Adrenal gland (tissue), 12 donors: ENCODE measurements around the gene FOXK2. TPM values are rescaled to one million over a fixed set of nuclear protein-coding genes. Genes with fewer than 3 reads are reported as not detected.

ENCODE experiments used
- DNase-seq, 7 donors: peaks; one replicate each; pipeline ENCODE4 v3.0.0-alpha.2; 2019 to 2020
- H3K27ac ChIP-seq, 5 donors: fragments of 200-600 bp; sonication (generic) in 4 of 5; 1 replicate in 3 of 5; 2 replicates in 2 of 5; pipeline versions ENCODE4 v1.5.1 to v1.8.0; 2016 to 2020; ENCODE audit warnings: mild to moderate bottlenecking in 1 of 5
- H3K27me3 ChIP-seq: fragments of 200-600 bp; 2 replicates; pipeline ENCODE4 v1.8.0; 2021
- H3K36me3 ChIP-seq, 2 donors: fragments of 200-600 bp; replicated peaks in 1 of 2; 1 replicate in 1 of 2; 2 replicates in 1 of 2; pipeline versions ENCODE4 v1.5.1 to v1.8.0; 2018 to 2022
- H3K4me1 ChIP-seq, 2 donors: fragments of 200-600 bp; replicated peaks in 1 of 2; 1 replicate in 1 of 2; 2 replicates in 1 of 2; pipeline versions ENCODE4 v1.5.1 to v1.8.0; 2018 to 2021
- H3K4me3 ChIP-seq, 4 donors: fragments of 200-600 bp; sonication (generic) in 3 of 4; one replicate each; pipeline ENCODE4 v1.5.1; 2016 to 2018
- H3K9me3 ChIP-seq, 3 donors: fragments of 200-600 bp; sonication (generic) in 1 of 3; replicated peaks in 1 of 3; 1 replicate in 2 of 3; 2 replicates in 1 of 3; pipeline versions ENCODE4 v1.5.1 to v1.8.0; 2016 to 2021
- POLR2A ChIP-seq, 2 donors: fragments of 450-650 bp; IDR thresholded peaks; one replicate each; pipeline ENCODE4 v1.6.1; 2017; ENCODE audit warnings: antibody characterized with exemption in 2 of 2, mild to moderate bottlenecking in 2 of 2, moderate library complexity in 1 of 2
- whole genome bisulfite sequencing, 4 donors: extraction: QIAGEN DNeasy Blood & Tissue Kit in 2 of 4; methylation state at CpG; one replicate each; pipeline versions ENCODE4 v1.1.5 to v1.1.7; 2013 to 2017; 5-methylcytosine and 5-hydroxymethylcytosine counted together
- intact Hi-C, 2 donors: fragments of 100-400 bp; cut with DNase I; formaldehyde crosslinking; loops; one replicate each; pipeline versions ENCODE4 v1.14.1 to v1.15.0; 2022 to 2023
- polyA plus RNA-seq, 3 donors: library from polyadenylated mRNA; stranded (reverse); fragments of 200-250 nt in 2 of 3; fragments of 350-450 nt in 1 of 3; fragmentation: Illumina TruSeq in 1 of 3; extraction: RNeasy Lipid Tissue Mini Kit (QIAGEN cat#74804) in 1 of 3; gene quantifications; one replicate each; pipeline ENCODE4 v1.2.3, GENCODE V29; 2013 to 2014
- total RNA-seq, 9 donors: library from RNA; depleted of rRNA in 4 of 9; stranded (reverse); fragments of >200 nt in 4 of 9; fragments of 120-200 nt in 1 of 9; fragmentation: NEBNext Ultra II Directional in 1 of 9; extraction: Animal tissue kit (Norgen Biotek cat#: 25700) in 1 of 9; gene quantifications; one replicate each; pipeline versions ENCODE4 v1.1.0 to v1.2.4, GENCODE V29; 2013 to 2023
- TF ChIP-seq, protein P1 (sequence below), 6 experiments: fragments of 450-650 bp in 4 of 6; fragments of 200-600 bp in 2 of 6; sonication (generic) in 1 of 6; IDR thresholded peaks; 1 replicate in 5 of 6; 2 replicates in 1 of 6; pipeline versions ENCODE4 v1.5.1 to v1.8.0; 2016 to 2021; ENCODE audit warnings: antibody characterized with exemption in 6 of 6, mild to moderate bottlenecking in 2 of 6, moderate library complexity in 1 of 6
- donor health status: healthy with polysubstance abuse.
- donor health status: Bipolar disorder and iron deficiency.
- donor health status: DM: yes; HTN: yes; CAD: no.
- donor health status: DM: no; HTN: no; CAD: no.
- donor health status: DM: no; HTN: no; CAD: no.
- donor health status: DM: yes; HTN: yes; CAD: no.

The FOXK2 gene
- total and polyA plus RNA-seq, 12 donors: 30.5 to 138 (median 45.5) TPM

DNA sequence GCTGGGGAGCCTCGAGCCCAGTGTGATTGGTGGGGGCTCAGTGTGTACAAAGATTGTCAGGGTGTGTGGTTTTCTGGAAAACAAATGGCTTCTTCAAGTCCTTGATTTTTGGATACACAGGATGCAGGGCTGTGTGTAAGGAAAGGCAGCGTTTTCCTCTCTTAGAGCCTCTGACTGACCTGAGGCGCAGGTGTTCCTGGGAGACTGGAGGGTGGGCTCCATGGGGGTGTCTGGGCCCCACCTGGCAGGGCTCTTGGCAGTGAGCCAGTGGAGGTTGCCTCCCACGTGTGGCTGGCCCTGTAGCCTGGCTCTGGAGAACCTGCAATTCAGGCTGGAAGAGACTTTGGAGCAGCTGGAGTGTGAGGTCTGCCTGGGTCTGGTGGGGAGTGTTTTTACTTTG, 5.0 kb downstream of the FOXK2 start:
- Histone ChIP-seq H3K4me3 (no peak overlapping the region), H3K27ac (peak overlapping the region in 3 of 5 donors; percentile 8 to 92 (median 20)), H3K9me3 (no peaks in the 10 kb centered on the region), H3K36me3 (no peaks in the 10 kb centered on the region), H3K4me1 (peaks cover 38 to 81% of the 10 kb centered on the region in 2 donors), H3K27me3 (no peaks in the 10 kb centered on the region)
- DNase-seq: no peak
- intact Hi-C loops: no loop called here
- 33 to 42% (median 38%) methylated on average over 4 of the region's 4 CpGs for WGBS, 4 donors
- TF ChIP-seq, protein P1, sequence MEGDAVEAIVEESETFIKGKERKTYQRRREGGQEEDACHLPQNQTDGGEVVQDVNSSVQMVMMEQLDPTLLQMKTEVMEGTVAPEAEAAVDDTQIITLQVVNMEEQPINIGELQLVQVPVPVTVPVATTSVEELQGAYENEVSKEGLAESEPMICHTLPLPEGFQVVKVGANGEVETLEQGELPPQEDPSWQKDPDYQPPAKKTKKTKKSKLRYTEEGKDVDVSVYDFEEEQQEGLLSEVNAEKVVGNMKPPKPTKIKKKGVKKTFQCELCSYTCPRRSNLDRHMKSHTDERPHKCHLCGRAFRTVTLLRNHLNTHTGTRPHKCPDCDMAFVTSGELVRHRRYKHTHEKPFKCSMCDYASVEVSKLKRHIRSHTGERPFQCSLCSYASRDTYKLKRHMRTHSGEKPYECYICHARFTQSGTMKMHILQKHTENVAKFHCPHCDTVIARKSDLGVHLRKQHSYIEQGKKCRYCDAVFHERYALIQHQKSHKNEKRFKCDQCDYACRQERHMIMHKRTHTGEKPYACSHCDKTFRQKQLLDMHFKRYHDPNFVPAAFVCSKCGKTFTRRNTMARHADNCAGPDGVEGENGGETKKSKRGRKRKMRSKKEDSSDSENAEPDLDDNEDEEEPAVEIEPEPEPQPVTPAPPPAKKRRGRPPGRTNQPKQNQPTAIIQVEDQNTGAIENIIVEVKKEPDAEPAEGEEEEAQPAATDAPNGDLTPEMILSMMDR (IDR thresholded peaks at IDR 0.05): no peak
- no peak for TF ChIP-seq POLR2A (IDR thresholded peaks at IDR 0.05)

DNA sequence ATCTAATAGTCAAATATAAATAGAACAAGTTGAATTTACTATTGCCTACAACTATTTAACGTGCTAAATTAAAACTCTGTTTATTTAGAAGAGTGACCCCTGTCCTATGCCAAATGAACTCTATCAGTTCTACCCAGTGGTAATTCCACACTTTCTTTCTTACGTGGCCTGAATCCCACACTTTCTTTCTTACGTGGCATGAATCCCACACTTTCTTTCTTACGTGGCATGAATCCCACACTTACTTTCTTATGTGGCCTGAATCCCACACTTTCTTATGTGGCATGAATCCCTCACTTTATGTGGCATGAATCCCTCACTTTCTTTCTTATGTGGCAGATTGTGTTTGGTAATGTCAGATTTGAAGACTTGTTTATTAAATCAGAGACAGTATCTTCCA, 6.2 kb downstream of the FOXK2 start:
- Histone ChIP-seq H3K4me1 (peaks cover 41 to 91% of the 10 kb centered on the region in 2 donors), H3K27ac (peak overlapping the region in 2 of 5 donors; percentile 31 to 92), H3K27me3 (no peaks in the 10 kb centered on the region), H3K9me3 (no peaks in the 10 kb centered on the region), H3K36me3 (no peaks in the 10 kb centered on the region), H3K4me3 (no peak overlapping the region)
- TF ChIP-seq, protein P1 (IDR thresholded peaks at IDR 0.05): no peak
- TF ChIP-seq POLR2A (IDR thresholded peaks at IDR 0.05): no peak
- no peak for DNase-seq
- intact Hi-C loops: no loop called here
- 45 to 63% (median 61%) methylated on average over 4 of the region's 4 CpGs for WGBS, 4 donors

DNA sequence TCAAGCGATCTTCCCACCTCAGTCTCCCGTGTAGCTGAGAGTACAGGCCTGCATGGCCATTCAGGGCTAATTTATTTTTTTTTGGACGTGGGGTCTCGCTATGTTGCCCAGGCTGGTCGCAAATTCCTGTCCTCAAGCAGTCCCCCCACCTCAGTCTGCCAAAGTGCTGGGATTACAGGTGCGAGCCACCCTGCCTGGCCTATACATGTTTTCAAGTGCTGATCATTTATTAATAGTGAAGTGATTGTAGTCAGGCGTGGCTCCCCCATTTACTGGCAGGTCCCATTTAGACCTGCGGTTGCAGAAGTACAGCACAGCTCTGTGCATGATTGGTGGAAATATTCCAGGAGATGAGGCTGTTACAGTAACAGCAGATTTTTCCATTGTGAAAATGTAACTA, 8.4 kb downstream of the FOXK2 start:
- Histone ChIP-seq H3K27ac (peak overlapping the region; percentile 83 to 92 (median 90)), H3K4me3 (no peak overlapping the region), H3K27me3 (no peaks in the 10 kb centered on the region), H3K36me3 (no peaks in the 10 kb centered on the region), H3K4me1 (peaks cover 35 to 89% of the 10 kb centered on the region in 2 donors), H3K9me3 (no peaks in the 10 kb centered on the region)
- TF ChIP-seq, protein P1 (IDR thresholded peaks at IDR 0.05): no peak
- no peak for TF ChIP-seq POLR2A (IDR thresholded peaks at IDR 0.05)
- peak in 1 of 7 donors; percentile 58 for DNase-seq
- intact Hi-C loops: no loop called here
- 60 to 71% (median 69%) methylated on average over 8 of the region's 8 CpGs for WGBS, 4 donors

DNA sequence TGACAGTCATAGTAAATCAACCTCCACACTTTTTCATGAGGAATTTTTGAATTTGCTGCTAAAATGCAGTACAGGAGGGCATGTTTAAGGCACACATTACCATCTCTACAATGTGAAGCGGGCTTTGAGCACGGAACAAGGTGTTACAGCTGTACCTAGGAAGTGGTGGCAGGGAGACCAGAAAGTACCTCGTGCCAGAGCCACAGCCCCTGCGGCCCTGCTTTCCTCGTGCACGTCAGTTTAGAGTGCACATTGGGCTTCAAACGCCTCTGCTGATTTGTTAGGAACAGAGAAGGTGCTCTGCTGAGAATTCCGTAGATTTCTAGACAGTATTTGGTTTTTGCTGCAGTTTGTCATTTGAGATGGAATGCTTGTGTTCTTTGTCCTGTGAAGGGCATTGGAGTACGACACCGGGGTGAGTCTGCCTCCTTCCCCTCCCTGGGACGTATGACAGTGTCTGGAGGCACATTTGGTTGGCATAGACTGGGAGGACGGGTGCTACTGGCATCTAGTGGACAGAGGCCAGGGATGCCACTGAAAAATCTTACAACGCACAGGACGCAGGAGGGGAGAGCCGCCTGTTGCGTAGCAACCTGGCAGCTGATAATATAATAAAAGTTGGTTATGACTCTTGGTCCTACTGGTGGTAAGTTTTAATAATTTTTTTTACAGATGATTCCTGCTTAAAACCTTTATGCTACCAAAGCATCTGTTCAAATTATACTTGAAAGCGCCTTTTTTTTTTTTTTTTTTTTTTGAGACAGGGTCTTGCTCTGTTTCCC, 9.1 kb downstream of the FOXK2 start:
- Histone ChIP-seq H3K4me1 (peaks cover 35 to 89% of the 10 kb centered on the region in 2 donors), H3K4me3 (no peak overlapping the region), H3K9me3 (no peaks in the 10 kb centered on the region), H3K27ac (peak overlapping the region; percentile 83 to 92 (median 90)), H3K36me3 (no peaks in the 10 kb centered on the region), H3K27me3 (no peaks in the 10 kb centered on the region)
- DNase-seq: peak; percentile 84 to 97 (median 94)
- intact Hi-C loops: no loop called here
- TF ChIP-seq, protein P1 (IDR thresholded peaks at IDR 0.05): peak; percentile 26 to 74 (median 64)
- peak in 1 of 2 donors; percentile 73 for TF ChIP-seq POLR2A (IDR thresholded peaks at IDR 0.05)
- 26 to 30% (median 29%) methylated on average over 16 to 17 of the region's 17 CpGs for WGBS, 4 donors
